Ureter (tissue), 1 donor: Measurements from ENCODE around the gene PARD3B. TPM values are rescaled to one million over a fixed set of nuclear protein-coding genes. Genes with fewer than 3 reads are reported as not detected.
"Not testable (repeated sequence)": the region's sequence is repeated elsewhere in the genome, so short reads cannot be mapped to it uniquely, and the experiment has no call there.

Source experiments
- DNase-seq: peaks from one replicate; pipeline ENCODE4 v3.0.0-alpha.2; 2020; ENCODE audit warnings: low spot score
- total RNA-seq: library from RNA; stranded (reverse); gene quantifications from one replicate; pipeline ENCODE4 v1.2.4, GENCODE V29; 2023
- donor health status: DM: yes; HTN: yes; CAD: no.

PARD3B gene
- total RNA-seq, 1 donor from 2014 or later, result 31.4 TPM

DNA sequence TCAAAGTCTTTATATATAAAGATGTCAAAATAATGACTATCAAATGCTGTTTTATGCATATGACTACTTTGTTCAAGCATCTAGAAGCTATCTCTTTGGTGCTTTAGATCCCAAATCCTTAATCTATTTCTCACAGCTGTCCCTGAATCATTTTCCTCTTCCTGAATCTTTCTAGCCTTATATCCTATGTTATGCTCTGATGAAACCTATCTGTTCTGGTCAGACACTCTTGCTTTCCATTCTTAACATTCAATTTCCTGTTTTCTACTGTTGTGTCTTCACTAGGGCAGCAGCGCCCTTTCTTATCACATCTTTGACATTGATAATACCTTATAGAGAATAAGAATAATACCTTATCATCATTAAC lies 6.3 kb upstream of the PARD3B start:
- no peak for DNase-seq

DNA sequence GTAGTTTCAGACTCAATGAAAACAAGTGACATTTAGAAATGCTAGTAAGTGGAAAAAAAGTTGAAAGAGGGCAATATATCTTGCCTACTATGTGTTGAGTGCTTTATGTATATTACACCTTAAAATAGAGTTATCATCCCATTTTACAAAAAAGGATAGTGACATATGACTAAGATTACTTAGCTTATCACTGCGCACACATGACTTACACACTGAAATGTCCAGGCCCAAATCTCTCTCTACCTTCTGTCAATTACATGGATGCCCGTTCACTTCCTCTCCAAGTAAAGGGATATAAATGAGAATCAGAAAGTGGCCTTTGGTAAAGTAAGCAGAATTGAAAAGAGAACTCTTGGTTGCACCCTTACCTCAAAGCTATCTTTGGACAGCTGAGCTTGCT lies 3.6 kb upstream of the PARD3B start:
- no peak for DNase-seq

DNA sequence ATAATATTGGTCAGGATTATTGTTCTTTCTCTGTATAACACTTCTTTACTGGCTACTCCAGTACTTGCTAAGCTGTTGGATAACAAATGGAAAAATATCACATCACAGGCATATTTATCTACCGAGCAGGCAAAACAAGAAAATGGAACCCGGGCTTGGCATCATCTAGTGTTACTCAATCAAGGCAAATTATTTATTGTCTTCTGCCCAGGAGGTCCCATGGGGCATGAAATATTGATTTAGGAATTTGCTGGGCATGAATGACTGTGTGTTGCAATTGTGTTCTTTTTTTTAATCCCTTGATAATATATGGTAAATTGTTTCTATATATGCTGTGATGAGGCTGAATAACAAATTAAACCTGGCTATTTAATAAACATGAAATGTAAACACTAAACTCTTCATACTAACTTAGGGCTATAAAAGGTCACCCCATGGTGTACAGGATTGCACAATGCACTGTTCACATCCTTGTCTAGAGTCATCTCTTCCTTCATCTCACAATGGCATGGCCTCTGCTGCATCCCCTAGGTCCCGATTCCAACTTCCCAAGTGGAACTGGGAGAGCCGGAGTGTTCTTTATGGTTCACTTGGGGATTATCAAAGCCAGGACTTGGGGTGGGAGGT lies 2.2 kb upstream of the PARD3B start:
- DNase-seq, result no peak

DNA sequence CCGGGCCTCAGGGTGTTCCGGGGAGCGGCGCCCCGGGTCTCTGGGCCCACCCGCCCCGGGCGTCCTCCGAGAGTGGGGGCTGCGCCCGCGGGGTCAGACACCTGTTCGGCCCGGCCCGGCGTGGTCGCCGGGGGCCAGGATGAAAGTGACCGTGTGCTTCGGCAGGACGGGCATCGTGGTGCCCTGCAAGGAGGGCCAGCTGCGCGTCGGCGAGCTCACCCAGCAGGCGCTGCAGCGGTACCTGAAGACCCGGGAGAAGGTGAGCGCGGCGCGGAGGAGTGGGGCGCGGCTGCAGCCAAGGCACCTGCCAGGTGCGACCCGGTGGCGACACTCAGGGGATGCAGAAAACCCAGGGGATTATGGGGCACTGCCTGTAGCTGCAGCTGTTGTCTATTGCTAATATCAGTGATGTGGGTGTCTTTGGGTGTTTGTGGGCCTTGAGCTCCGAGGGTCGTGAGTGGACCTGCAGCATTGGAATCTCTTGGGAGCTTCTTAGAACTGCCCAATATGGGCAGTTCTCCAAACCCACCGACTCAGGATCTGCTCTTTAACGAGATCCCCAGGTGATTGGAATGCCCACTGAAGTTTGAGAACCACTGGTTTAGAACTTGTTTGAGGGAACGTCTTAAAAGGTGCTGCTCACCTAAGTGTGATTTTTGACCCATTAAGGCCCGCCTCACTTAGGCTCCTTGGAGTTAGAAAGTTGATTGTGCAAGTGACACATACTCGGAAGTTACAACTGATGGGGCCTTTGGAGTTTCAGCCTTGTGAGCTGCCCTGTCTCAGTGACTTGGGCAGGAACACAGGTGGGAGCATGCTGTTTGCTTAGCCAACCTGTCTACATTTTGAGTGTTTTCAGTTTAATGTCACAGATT lies 823 bp downstream of the PARD3B start:
- DNase-seq, result no peak

DNA sequence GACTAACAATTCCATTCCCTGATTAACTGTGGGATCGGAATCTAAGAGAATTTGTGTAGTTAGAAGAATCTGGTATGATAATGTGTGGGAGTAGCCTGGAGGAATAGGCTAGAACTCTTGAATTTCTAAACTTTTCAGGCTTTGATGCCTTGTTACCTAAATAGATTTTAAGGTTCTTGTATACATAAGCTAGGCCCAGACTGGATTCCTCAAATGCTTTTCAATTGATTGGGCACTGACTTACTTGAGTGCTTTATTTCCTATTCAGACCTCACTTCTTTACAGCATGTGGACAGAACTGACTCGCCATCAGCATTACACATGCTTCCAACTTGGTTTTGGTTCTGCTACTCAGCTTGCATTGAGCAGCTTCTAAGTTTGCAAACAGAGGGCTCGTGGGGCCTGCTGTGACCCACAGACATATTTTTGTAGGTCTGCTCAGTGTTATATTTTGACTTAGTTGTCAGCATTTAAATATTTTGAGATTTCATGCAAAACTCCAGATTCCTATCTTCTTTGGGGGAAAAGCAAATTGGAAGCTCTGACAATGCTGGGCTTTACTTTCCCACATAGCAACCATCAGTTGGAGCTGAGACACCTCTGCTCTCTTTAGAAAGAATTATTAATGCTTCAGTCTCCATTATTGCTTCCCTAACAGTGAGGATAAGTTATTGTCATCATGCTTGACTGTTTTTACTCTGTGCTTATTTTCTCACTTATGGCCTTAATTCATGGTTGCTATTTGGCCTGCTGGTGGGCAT lies 5.7 kb downstream of the PARD3B start:
- DNase-seq, result no peak

DNA sequence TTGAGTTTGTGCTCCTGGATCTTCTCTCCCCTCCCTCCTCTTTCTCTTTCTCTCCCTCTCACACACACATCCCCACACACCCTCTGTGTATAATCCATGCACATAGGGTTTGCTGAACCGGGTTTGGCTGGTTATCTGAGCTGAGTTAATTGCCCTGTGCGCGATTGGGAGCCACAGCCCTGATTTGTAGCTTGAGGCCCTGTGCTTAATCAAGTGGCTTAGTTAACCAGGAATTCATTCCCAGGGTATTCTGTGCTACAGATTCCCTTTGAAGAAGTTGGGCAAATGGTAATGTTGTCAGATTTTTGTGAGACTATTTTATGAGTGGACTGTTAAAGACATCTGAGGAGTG lies 6.2 kb downstream of the PARD3B start:
- DNase-seq, result no peak

DNA sequence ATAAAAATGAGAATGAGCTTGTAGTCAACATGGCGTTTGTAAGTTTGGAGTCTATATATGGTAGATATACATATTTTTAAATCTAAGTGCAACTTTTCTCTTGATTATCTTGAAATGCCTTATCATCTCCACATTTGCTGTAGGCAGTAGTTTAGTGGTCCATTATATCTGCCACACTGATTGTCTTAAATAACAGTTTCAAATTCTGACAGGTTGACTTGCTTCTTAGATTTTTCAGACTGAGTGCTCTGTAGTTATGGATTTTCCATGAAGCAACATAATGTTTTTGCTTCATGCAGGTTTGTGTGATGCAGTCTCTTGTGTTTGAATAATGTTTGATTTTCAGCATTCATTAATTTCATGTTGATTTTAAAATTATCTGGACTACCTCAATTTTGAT lies 12.3 kb downstream of the PARD3B start:
- DNase-seq, result no peak

DNA sequence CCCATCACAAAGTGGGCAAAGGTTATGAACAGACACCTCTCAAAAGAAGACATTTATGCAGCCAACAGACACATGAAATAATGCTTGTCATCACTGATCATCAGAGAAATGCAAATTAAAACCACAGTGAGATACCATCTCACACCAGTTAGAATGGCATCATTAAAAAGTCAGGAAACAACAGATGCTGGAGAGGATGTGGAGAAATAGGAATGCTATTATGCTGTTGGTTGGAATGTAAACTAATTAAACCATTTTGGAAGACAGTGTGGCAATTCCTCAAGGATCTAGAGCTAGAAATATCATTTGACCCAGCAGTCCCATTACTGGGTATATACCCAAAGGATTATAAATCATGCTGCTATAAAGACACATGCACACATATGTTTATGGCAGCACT lies 14.1 kb downstream of the PARD3B start:
- not testable (repeated sequence) for DNase-seq

DNA sequence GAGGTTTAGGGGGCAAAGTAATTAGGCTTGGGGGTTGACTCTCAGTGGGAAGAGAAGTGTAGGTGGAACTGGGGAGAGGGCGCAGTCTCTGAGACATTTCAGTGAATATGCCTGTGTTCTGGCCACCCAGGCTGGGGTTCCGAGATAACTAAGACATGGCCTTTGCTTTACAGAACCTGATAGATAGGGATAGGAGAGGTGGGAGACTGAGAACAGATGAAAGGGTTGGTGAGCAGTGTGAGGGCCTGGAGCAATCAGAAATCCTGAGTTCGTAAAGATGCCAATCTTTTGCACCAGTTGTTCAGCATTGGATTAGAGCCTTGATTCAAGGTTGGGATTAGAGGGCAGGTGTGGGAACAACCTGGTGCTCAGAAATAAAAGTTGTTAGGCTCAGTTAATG lies 15.6 kb downstream of the PARD3B start:
- no peak for DNase-seq

DNA sequence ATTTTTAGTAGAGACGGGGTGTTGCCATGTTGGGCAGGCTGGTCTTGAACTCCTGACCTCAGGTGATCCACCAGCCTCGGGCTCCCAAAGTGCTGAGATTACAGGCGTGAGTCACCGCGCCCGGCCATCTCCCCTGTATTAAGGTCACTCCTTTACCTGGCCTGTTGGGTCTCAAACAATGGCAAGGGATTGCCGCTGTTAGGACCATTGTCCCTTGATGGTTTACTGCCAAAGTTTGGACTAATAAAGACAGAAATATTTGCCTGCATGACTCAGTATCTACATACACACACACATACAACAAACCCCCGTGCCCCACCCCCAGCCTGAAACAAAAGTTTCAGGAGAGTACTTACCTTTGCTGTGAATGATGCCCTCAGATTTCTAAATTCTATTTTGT lies 16.5 kb downstream of the PARD3B start:
- DNase-seq, result no peak

DNA sequence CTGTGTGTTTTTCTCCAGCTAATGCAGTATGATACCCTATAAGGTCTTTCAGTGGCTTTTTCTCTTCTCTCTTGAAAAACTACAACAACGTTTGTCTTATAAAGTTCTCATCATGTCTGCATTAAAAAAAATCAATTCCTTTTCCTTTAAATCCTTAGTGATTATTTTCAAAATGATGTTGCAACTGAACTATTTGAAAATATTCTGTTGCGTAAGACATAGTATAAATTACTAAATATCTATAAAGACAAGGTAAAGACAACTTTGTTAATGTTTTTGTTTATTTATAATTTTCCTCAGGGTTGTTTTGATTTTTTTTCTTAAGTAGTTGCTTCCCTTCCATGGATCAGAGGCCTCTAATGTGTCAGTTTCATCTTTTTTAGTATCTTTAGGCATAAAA lies 21.2 kb downstream of the PARD3B start:
- DNase-seq, result no peak

DNA sequence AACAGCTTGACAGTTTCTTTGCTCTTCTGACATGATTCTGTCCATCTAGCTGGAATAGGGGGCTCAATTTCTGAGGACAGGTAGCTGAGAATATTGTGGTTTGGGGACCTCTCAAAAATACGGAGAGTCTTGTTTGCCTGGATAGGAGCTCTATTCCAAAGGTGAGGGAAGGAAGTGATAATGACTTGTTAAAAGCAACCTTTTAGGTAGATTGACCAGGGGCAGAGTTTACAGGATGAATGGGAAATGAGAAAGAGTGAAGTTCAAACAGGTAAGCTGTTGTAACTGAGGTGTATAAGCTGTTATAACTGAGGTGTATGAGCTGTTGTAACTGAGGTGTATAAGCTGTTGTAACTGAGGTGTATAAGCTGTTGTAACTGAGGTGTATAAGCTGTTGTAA lies 25.1 kb downstream of the PARD3B start:
- DNase-seq, result no peak

DNA sequence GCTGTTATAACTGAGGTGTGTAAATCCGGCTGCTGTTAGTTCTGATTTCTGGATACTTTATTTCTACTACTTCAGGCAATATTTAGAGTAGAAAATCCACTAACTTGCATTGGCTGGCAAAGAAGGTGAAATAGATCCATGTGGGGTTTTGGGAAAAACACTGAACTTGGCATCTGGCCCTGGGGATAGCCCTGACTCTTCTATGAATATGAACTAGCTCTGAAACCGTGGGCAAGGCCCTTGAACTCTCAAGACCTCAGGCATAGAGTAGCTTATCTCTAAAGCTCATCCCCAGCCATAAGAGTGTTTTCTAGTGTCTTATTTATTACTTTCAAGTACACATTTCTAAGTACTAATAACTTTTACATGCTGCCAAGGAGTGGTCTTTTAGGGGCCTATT lies 25.8 kb downstream of the PARD3B start:
- DNase-seq, result no peak

DNA sequence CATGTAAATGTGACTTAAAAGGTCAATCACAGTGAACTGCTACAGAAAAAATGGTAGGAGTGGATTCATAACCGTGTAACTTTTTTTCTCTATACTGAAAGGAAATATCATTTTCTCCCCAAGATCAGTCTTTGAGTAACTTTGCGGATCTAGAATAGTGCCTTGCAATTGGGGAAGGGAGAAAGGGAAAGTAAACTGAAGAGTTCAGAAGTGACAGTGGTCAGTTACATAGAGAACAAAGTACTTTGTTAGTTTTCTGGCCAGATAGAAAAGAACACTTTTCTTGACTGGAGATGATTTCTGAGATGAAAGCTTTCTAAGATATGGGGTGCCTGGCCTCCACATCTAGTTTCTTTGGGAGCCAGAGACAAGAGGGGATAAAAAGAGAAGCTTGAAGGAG lies 26.6 kb downstream of the PARD3B start:
- no peak for DNase-seq

DNA sequence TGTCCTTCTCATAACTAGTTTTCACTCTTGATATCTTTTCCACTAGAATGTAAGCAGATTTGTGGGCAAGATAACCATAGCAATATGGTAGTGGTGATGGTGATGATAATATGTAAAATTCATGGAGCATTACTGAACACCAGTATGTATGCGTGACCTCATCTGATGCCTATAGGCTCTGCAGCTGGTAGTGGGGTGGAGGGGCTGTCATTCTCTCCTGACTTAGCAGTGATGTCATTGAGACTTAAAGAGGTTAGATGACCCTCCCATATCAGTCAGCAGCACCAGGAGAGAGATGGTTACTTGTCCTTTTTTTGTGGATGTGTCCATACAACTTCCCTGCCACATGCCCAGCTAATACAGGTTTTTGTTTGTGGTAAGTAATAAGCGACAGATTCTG lies 27.9 kb downstream of the PARD3B start:
- DNase-seq, result no peak

DNA sequence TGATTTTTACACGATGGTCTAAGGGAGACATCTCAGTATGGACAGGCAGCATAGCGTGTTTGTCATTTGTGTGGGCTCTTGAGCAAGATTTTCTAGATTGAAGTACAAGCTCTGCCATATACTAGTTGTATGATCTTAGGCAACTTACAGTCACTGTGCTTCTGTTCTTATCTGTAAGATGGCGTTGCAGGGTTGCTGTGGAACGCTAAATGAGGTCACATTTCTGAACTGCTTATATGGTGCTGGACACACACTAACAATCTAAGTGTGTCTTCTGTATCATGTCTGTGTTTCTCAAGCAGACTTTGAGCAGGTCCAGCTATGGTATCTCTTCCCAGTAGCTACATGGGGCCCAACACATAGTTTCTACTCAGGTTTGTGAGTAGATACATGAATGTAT lies 29.2 kb downstream of the PARD3B start:
- no peak for DNase-seq

DNA sequence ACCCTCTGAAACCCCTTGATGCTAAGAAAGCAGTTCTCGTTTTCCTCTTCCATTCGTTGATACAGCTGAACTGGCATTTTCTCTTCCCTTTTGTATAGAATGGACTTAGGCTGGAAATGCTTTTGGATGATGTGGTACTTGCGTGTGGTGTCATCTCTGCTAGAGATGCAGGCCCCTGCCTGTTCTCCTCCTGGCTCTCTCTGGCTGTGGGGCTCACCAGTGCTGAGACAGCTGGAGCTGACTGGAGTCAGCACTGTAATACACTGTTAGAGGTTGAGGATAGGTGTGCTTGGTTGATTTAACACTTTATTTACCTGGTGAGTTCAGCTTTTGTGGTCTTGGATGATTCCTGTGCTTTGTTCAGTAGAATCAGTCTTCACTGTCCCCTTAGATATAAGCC lies 30.2 kb downstream of the PARD3B start:
- no peak for DNase-seq

DNA sequence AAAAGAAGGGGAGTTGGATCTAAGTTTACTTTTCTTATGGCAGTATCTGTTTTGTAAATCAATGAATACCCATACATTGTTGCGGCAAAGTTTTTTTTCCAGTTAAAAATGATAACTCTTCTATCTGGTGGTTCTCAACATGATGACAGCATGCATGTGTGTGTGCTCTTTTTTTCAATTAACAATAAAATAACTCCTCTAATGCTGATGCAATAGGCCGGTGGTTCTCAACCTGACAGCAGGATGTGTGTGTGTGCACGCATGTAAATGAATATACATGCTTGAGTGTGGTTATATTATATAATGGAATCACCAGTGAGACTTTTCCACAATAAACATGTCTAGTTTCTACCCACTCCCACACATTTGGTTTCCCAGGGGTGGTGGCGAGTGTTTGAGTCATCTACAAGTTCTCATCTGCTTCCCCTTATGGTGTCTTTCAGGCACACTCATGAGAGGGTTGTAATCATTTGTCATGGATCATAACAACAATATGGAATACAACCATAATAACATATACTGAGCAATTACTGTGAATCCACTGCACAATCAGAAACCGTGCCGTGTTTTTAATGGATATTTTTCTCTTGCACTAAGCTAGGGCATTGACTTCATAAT lies 31.2 kb downstream of the PARD3B start:
- no peak for DNase-seq

DNA sequence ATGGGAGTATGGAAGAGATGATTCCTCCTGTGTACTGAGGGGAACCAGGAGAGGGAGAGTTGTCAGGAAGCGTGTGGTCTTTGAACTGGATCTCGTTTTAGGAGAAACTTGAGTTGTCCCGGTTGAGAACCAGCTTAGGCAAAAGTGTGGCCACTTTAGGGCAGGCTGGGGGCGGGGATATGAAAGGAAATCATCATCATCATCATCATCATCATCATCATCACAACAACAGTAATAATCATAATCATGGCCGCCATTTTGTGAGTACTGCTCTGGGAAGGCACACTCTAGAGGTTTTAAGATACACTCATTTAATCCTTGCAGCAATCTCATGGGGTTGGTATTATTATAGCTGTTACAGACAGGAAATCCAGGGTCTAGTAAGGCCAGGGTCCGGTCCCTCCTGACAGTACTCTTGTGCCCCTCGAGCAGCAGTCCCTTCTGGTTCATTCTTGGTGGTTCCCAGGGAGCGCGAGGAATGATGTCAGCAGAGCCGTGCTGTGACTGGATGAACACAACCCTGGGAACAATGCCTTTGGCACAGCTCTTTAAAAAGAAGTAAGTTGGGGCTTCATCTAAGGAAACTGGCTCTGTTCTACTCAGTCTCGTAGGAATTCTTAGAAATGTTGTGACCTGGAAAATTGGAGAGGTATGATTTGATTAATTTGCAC lies 33.8 kb downstream of the PARD3B start:
- no peak for DNase-seq

DNA sequence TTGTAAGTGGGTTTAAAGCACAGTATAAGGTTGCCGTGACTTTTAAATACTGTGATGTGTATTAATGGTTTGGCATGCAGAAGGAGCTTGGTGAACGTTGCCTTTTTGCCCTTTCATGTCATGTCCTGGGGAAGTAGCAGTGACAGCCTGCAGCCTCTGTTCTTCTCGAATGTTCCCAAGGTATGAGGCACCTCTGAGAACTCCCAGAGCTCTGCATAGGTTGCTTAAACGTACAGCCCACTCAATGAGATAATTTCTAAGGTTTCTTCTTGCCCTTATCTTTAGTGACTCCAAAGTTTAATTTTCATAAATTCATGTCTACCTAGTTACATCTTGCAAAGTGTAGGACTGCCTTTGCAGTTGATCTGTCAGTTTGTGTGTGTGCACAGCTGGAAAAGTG lies 36.7 kb downstream of the PARD3B start:
- no peak for DNase-seq

DNA sequence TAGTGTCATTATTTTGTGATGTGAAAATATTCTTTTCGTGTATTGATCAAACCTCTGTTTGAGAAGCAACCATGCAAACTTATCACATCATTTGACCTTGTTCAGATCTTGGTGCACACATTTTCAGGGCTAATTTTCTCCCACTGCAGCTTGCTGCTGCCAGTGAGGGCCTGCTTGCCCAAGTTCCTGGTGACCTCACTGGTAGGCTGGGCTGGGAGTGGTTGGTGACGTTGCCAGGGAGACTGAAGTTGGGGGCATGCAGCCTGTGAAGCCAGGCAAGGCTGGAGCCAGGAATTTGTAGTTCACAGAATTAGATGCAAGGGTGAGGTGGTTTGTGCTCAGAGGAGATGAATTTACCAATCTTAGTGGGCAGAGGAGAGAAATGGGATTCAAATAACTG lies 38.5 kb downstream of the PARD3B start:
- DNase-seq, result no peak

DNA sequence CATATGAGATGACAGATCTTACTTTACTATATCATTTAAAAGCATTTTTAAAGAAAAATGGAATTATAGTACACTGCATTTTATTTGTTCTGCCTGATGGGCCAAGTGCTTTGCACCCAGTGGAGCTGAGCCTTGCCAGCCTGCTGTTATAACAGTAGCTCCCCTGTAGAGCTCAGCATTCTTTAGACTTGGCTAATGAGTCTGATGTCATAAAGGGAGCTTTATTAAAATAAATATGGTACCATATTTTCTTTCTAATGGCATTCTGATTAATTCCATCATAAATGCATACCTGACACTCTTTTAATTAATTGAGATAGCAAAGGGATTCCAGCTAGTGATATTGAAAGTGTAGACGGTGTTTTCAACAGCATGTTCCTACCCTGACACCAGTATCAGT lies 40.7 kb downstream of the PARD3B start:
- DNase-seq, result no peak
